ENCODE results near the gene SCAANT1. TPM values are rescaled to one million over a fixed set of nuclear protein-coding genes. Genes with fewer than 3 reads are reported as not detected.

The SCAANT1 gene
- total and polyA plus RNA-seq, 8 donors, result not detected

DNA sequence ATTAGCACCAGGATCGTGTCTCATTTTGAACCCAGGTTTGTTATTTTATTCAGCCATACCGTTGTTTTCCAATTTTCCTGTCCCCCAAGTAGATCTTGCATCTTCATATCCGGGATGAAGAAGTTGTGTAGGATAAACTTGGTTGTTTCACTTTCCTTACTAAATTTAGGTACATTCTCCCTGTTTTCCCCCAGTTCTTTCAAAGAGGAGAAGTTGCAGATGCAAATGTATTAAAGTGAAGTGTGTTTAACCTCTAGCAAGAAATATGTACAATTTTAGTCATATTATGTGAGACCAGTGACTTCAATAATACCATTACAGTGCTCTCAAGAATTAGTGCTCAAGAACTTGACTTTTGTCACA is 47.2 kb downstream of the SCAANT1 start:
- H3K4me1 ChIP-seq, result peaks cover 11 to 24% (median 21%) of the 10 kb centered on the region in 3 donors
- peak overlapping the region; percentile 88 to 95 (median 91) for H3K4me3 ChIP-seq
- intact Hi-C loops (cut with DNase I), result no loop called here
- TF ChIP-seq, protein P1, sequence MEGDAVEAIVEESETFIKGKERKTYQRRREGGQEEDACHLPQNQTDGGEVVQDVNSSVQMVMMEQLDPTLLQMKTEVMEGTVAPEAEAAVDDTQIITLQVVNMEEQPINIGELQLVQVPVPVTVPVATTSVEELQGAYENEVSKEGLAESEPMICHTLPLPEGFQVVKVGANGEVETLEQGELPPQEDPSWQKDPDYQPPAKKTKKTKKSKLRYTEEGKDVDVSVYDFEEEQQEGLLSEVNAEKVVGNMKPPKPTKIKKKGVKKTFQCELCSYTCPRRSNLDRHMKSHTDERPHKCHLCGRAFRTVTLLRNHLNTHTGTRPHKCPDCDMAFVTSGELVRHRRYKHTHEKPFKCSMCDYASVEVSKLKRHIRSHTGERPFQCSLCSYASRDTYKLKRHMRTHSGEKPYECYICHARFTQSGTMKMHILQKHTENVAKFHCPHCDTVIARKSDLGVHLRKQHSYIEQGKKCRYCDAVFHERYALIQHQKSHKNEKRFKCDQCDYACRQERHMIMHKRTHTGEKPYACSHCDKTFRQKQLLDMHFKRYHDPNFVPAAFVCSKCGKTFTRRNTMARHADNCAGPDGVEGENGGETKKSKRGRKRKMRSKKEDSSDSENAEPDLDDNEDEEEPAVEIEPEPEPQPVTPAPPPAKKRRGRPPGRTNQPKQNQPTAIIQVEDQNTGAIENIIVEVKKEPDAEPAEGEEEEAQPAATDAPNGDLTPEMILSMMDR (IDR thresholded peaks at IDR 0.05), result no peak
- 4 to 6% methylated on average over 3 of the region's 3 CpGs for WGBS, 2 donors
- H3K9me3 ChIP-seq, result no peaks in the 10 kb centered on the region
- no peaks in the 10 kb centered on the region for H3K27me3 ChIP-seq
- FAIRE-seq (no peak), ATAC-seq (no peak), DNase-seq (no peak)
- H3K27ac ChIP-seq, result peak overlapping the region in 2 of 4 donors; percentile 87 to 88
- no peaks in the 10 kb centered on the region for H3K36me3 ChIP-seq

DNA sequence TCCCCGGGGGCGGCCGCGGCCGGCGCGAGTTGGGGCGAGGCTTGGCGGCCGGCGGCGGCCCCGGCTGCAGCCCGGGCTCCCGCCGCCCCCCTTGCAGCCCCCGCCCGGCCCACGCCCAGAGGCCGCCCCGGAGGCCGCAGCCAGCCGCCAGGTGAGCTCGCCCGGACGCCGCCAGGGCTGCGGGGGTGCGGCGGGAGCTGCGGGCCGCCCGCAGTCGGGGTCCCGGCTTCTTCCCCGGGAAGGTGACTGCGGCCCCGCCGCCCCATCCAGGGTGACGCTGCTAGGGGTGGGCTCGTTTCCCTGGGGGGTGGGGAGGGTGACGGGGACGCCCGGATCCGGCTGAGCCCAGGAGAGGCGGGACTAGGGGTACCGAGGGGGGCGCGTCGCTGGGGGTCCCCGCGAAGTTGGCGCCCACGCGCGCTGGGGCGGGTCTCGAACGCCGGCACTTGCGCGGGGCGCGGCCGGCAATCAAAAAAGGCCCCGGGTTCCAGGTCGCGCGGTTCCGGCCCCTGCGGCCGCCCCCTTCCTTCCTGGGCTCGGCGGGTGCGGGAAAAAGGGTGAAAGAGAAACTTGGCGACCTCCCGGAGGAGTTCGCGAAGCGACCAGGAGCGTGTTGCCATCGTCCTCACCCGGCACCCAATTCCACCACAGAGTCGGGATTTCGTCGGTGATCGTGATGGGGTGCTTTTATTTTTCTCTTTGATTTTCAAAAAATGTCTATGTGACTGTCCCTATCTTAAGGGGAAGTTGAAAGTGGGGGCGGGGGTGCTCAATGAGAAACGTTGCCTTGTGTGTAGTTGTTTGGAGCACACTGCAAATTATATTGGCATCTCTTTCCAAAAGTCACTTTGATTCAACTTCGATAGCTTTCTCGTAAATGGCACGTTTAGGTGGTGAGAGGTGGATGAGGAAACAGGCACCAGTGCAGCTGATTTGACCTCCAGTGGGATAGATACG is 47.9 kb downstream of the SCAANT1 start:
- Histone ChIP-seq H3K4me1 (peaks cover 16 to 24% (median 21%) of the 10 kb centered on the region in 3 donors), H3K36me3 (no peaks in the 10 kb centered on the region), H3K9me3 (no peaks in the 10 kb centered on the region), H3K27me3 (no peaks in the 10 kb centered on the region), H3K27ac (peak overlapping the region; percentile 59 to 88 (median 82)), H3K4me3 (peak overlapping the region; percentile 88 to 95 (median 91))
- TF ChIP-seq, protein P1 (IDR thresholded peaks at IDR 0.05), result no peak
- FAIRE-seq (no peak), ATAC-seq (peak; percentile 63 to 78 (median 69)), DNase-seq (peak; percentile 38 to 81 (median 54))
- WGBS, 2 donors, result 0 to 1% methylated on average over 64 to 93 of the region's 93 CpGs
- intact Hi-C loops (cut with DNase I), result no loop called here

DNA sequence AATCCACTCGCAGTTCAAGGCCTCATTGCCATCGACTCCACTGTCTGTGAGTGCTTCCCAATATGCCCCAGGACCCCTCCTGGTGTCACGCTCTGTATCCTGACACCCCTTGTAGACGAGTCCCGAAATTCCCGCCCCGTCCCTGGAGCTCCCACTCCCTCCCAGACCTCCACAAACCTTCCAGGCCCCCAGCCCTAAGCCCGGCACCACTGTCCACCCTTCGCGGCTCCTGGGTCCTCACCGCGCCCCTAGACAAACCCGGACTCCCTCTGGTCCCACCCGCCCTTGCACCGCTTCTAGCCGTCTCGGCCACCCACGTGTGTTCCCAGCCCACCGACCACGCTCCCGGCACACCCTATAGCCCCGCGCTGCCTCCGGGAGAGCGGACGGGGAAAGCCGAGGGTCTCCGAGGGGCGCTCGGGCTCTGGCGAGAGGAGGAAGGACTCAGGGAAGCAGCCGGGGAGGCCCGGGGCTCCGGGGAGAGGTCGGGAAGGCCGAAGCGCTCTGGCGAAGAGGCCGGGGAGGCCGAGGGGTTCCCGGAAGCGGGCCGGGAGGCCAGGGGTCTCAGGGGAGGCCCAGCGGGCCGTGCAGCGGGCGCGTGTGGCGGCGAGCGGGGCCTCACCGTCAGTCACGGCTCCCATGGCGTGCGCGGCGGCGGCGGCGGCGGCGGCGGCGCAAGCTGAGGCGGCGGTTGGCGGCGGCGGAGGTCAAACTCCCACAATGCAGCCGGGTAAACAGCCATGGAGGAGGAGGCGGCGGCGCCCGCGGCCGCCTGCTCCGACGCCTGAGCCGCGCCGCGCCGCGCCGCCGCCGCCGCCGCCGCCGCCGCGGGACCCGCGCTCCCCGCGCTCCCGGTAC is 48.8 kb downstream of the SCAANT1 start, which contains the start of the genes ATXN7 and THOC7:
Gene ATXN7 (plus strand): TSS at position 718 of the 858 bp plus-strand sequence. CDS start 48,732 bp downstream, outside the sequence.
Gene THOC7 (minus strand): TSS at position 656 of the 858 bp plus-strand sequence. CDS start 15 bp downstream, at position 641.
- FAIRE-seq (no peak), DNase-seq (peak; percentile 66 to 89 (median 72)), ATAC-seq (peak; percentile 78 to 90 (median 82))
- H3K4me1 ChIP-seq, result peaks cover 16 to 24% (median 21%) of the 10 kb centered on the region in 3 donors
- TF ChIP-seq, protein P1 (IDR thresholded peaks at IDR 0.05), result no peak
- H3K27me3 ChIP-seq, result no peaks in the 10 kb centered on the region
- no peaks in the 10 kb centered on the region for H3K9me3 ChIP-seq
- 0% methylated on average over 33 to 98 of the region's 98 CpGs for WGBS, 2 donors
- H3K4me3 ChIP-seq, result peak within 1 kb of the TSS; percentile 93 to 95 (median 94)
- intact Hi-C loops (cut with DNase I), result no loop called here
- H3K36me3 ChIP-seq, result no peaks in the 10 kb centered on the region
- peak within 1 kb of the TSS; percentile 85 to 93 (median 88) for H3K27ac ChIP-seq

DNA sequence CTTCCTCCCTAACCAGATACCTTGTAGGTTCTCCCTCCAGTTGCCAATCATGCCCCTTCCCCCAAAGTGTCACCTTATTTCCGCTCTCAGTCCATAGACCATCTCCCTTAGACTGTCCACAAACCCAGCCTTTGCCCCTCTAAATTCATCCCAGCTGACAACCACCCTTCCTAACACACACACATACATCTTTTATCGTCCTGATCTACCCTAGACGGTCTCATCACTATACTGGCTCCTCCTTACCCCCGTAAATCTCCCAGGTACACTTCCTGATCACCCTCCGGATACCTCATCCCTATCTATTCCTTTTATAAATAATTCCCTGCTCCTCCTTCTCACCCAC is 49.4 kb downstream of the SCAANT1 start:
- no peak for FAIRE-seq
- intact Hi-C loops (cut with DNase I), result no loop called here

More for the DNA sequence above, 49.4 kb downstream of the SCAANT1 start:
- Histone ChIP-seq H3K36me3 (no peaks in the 10 kb centered on the region), H3K4me1 (peaks cover 16 to 24% (median 21%) of the 10 kb centered on the region in 3 donors), H3K4me3 (peak overlapping the region; percentile 88 to 95 (median 94)), H3K9me3 (no peaks in the 10 kb centered on the region), H3K27me3 (no peaks in the 10 kb centered on the region), H3K27ac (peak overlapping the region; percentile 51 to 93 (median 87))
- WGBS, 2 donors, result 11 to 14% methylated on average over 5 of the region's 5 CpGs
- TF ChIP-seq, protein P1 (IDR thresholded peaks at IDR 0.05), result no peak
- no peak for DNase-seq
- ATAC-seq, result peak in 3 of 4 donors; percentile 2 to 36 (median 12)

Other genes starting within 250 kb of the SCAANT1 start
- not detected for gene C3orf49, start 93.1 kb downstream of the SCAANT1 start, total RNA-seq
- not detected for gene C3orf49, start 93.1 kb downstream of the SCAANT1 start, polyA plus RNA-seq
- gene THOC7, start 48.6 kb downstream of the SCAANT1 start, total RNA-seq, result 10 to 100 TPM; 33.6 to 44.0 (median 39.5) TPM
- 10 to 100 TPM; 47.6 to 86.7 TPM for gene THOC7, start 48.6 kb downstream of the SCAANT1 start, polyA plus RNA-seq
- 10 to 100 TPM; 22.8 to 40.4 (median 28.3) TPM for gene ATXN7, start 48.5 kb downstream of the SCAANT1 start, total RNA-seq
- 10 to 100 TPM in 1 of 2 donors, 1 to 10 TPM in 1; 7.3 to 15.8 TPM for gene ATXN7, start 48.5 kb downstream of the SCAANT1 start, polyA plus RNA-seq
- gene PSMD6, start 111.1 kb upstream of the SCAANT1 start, total RNA-seq, result 100 to 1,000 TPM in 4 of 6 donors, 10 to 100 TPM in 2; 73.7 to 220 (median 134) TPM
- 100 to 1,000 TPM; 103 to 106 TPM for gene PSMD6, start 111.1 kb upstream of the SCAANT1 start, polyA plus RNA-seq

All from pancreas (tissue), 10 donors.